Measurements from ENCODE around the gene HPS4. TPM values are rescaled to one million over a fixed set of nuclear protein-coding genes. Genes with fewer than 3 reads are reported as not detected.

The HPS4 gene
- total RNA-seq, 1 donor from 2014 or later, result 34.2 TPM

DNA sequence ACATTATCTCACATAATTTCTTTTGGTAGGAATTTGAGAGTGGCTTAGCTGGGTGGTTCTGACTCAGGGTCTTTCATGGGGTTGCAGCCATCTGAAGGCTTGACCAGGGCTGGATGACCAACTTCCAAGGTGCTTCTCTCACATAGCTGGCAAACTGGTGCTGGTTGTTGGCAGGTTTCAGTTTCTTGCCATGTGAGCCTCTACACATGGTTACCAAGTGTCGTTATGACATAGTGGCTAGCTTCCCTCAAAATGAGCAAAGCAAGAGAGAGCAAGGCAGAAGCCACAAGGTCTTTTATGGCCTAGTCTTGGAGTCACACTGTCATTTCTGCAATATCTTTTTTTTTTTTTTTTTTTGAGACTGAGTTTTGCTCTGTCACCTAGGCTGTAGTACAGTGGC is 32.9 kb upstream of the HPS4 start:
- Mint-ChIP-seq H3K4me3 (ENCODE audit: unreplicated experiment) (no peak overlapping the region), H3K27ac (ENCODE audit: unreplicated experiment) (no peak overlapping the region), H3K4me1 (ENCODE audit: unreplicated experiment) (peaks cover 18% of the 10 kb centered on the region), H3K36me3 (ENCODE audit: low read depth, unreplicated experiment) (no peaks in the 10 kb centered on the region), H3K9me3 (ENCODE audit: unreplicated experiment) (no peaks in the 10 kb centered on the region), H3K27me3 (ENCODE audit: unreplicated experiment) (peaks cover 7% of the 10 kb centered on the region)
- TF ChIP-seq, protein P1, sequence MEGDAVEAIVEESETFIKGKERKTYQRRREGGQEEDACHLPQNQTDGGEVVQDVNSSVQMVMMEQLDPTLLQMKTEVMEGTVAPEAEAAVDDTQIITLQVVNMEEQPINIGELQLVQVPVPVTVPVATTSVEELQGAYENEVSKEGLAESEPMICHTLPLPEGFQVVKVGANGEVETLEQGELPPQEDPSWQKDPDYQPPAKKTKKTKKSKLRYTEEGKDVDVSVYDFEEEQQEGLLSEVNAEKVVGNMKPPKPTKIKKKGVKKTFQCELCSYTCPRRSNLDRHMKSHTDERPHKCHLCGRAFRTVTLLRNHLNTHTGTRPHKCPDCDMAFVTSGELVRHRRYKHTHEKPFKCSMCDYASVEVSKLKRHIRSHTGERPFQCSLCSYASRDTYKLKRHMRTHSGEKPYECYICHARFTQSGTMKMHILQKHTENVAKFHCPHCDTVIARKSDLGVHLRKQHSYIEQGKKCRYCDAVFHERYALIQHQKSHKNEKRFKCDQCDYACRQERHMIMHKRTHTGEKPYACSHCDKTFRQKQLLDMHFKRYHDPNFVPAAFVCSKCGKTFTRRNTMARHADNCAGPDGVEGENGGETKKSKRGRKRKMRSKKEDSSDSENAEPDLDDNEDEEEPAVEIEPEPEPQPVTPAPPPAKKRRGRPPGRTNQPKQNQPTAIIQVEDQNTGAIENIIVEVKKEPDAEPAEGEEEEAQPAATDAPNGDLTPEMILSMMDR (IDR thresholded peaks at IDR 0.05; ENCODE audit: unreplicated experiment), result no peak
- DNase-seq (ENCODE audit: low spot score), result no peak

GRCh38 chr22:26515931-26516330 is 32.3 kb upstream of the HPS4 start:
- Mint-ChIP-seq H3K27ac (ENCODE audit: unreplicated experiment) (no peak overlapping the region), H3K9me3 (ENCODE audit: unreplicated experiment) (no peaks in the 10 kb centered on the region), H3K36me3 (ENCODE audit: low read depth, unreplicated experiment) (no peaks in the 10 kb centered on the region), H3K27me3 (ENCODE audit: unreplicated experiment) (peaks cover 6% of the 10 kb centered on the region), H3K4me1 (ENCODE audit: unreplicated experiment) (peaks cover 24% of the 10 kb centered on the region), H3K4me3 (ENCODE audit: unreplicated experiment) (no peak overlapping the region)
- TF ChIP-seq, protein P1 (IDR thresholded peaks at IDR 0.05; ENCODE audit: unreplicated experiment), result no peak
- DNase-seq (ENCODE audit: low spot score), result no peak

- TF ChIP-seq, protein P1 (IDR thresholded peaks at IDR 0.05; ENCODE audit: unreplicated experiment), result no peak
- H3K27me3 Mint-ChIP-seq (ENCODE audit: unreplicated experiment), result peaks cover 6% of the 10 kb centered on the region
- H3K27ac Mint-ChIP-seq (ENCODE audit: unreplicated experiment), result peak overlapping the region; percentile 15
- H3K9me3 Mint-ChIP-seq (ENCODE audit: unreplicated experiment), result no peaks in the 10 kb centered on the region
- DNase-seq (ENCODE audit: low spot score), result no peak
- no peak overlapping the region for H3K4me3 Mint-ChIP-seq (ENCODE audit: unreplicated experiment)
- peaks cover 27% of the 10 kb centered on the region for H3K4me1 Mint-ChIP-seq (ENCODE audit: unreplicated experiment)
- H3K36me3 Mint-ChIP-seq (ENCODE audit: low read depth, unreplicated experiment), result peaks cover 4% of the 10 kb centered on the region
These were observed 31.0 kb upstream of the HPS4 start for GRCh38 chr22:26514419-26515161.

GRCh38 chr22:26513838-26514237 is 30.3 kb upstream of the HPS4 start:
- H3K27ac Mint-ChIP-seq (ENCODE audit: unreplicated experiment), result peak overlapping the region; percentile 100

More at GRCh38 chr22:26513838-26514237, 30.3 kb upstream of the HPS4 start:
- DNase-seq (ENCODE audit: low spot score), result no peak
- H3K4me1 Mint-ChIP-seq (ENCODE audit: unreplicated experiment), result peaks cover 27% of the 10 kb centered on the region
- H3K4me3 Mint-ChIP-seq (ENCODE audit: unreplicated experiment), result peak overlapping the region; percentile 99
- TF ChIP-seq, protein P1 (IDR thresholded peaks at IDR 0.05; ENCODE audit: unreplicated experiment), result no peak
- H3K27me3 Mint-ChIP-seq (ENCODE audit: unreplicated experiment), result peaks cover 10% of the 10 kb centered on the region
- no peaks in the 10 kb centered on the region for H3K9me3 Mint-ChIP-seq (ENCODE audit: unreplicated experiment)
- peaks cover 11% of the 10 kb centered on the region for H3K36me3 Mint-ChIP-seq (ENCODE audit: low read depth, unreplicated experiment)

Data from endothelial cell (in vitro differentiated cells).